ENCODE data around the gene COL24A1. TPM values are rescaled to one million over a fixed set of nuclear protein-coding genes. Genes with fewer than 3 reads are reported as not detected.

COL24A1 gene
- total and polyA plus RNA-seq, 12 donors = 0.04 to 2.3 (median 0.54) TPM

GRCh38 chr1:85822696-85823095 lies 333.9 kb downstream of the COL24A1 start:
- no peak overlapping the region for H3K4me3 ChIP-seq
- peak overlapping the region in 1 of 10 donors; percentile 47 for H3K27ac ChIP-seq
- DNase-seq (no peak), ATAC-seq (peak in 1 of 8 donors; percentile 19)
- WGBS, 2 donors = 79 to 80% methylated on average over 4 of the region's 4 CpGs
- H3K36me3 ChIP-seq = no peaks in the 10 kb centered on the region
- intact Hi-C loops (cut with DNase I) = no loop called here
- H3K9me3 ChIP-seq = no peaks in the 10 kb centered on the region
- TF ChIP-seq, protein P1, sequence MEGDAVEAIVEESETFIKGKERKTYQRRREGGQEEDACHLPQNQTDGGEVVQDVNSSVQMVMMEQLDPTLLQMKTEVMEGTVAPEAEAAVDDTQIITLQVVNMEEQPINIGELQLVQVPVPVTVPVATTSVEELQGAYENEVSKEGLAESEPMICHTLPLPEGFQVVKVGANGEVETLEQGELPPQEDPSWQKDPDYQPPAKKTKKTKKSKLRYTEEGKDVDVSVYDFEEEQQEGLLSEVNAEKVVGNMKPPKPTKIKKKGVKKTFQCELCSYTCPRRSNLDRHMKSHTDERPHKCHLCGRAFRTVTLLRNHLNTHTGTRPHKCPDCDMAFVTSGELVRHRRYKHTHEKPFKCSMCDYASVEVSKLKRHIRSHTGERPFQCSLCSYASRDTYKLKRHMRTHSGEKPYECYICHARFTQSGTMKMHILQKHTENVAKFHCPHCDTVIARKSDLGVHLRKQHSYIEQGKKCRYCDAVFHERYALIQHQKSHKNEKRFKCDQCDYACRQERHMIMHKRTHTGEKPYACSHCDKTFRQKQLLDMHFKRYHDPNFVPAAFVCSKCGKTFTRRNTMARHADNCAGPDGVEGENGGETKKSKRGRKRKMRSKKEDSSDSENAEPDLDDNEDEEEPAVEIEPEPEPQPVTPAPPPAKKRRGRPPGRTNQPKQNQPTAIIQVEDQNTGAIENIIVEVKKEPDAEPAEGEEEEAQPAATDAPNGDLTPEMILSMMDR (IDR thresholded peaks at IDR 0.05) = no peak
- peaks cover 0 to 6% (median 0%) of the 10 kb centered on the region in 9 donors for H3K4me1 ChIP-seq
- no peaks in the 10 kb centered on the region for H3K27me3 ChIP-seq

GRCh38 chr1:85818371-85818770 lies 338.2 kb downstream of the COL24A1 start:
- no peaks in the 10 kb centered on the region for H3K36me3 ChIP-seq
- WGBS, 2 donors = 57 to 58% methylated on average over 2 of the region's 2 CpGs
- intact Hi-C loops (cut with DNase I) = no loop called here
- H3K27ac ChIP-seq = peak overlapping the region in 2 of 10 donors; percentile 27 to 34
- no peak overlapping the region for H3K4me3 ChIP-seq
- no peak for ATAC-seq
- H3K4me1 ChIP-seq = peaks cover 0 to 6% (median 0%) of the 10 kb centered on the region in 9 donors
- no peak for DNase-seq
- no peaks in the 10 kb centered on the region for H3K9me3 ChIP-seq
- TF ChIP-seq, protein P1 (IDR thresholded peaks at IDR 0.05) = no peak
- H3K27me3 ChIP-seq = no peaks in the 10 kb centered on the region

DNA sequence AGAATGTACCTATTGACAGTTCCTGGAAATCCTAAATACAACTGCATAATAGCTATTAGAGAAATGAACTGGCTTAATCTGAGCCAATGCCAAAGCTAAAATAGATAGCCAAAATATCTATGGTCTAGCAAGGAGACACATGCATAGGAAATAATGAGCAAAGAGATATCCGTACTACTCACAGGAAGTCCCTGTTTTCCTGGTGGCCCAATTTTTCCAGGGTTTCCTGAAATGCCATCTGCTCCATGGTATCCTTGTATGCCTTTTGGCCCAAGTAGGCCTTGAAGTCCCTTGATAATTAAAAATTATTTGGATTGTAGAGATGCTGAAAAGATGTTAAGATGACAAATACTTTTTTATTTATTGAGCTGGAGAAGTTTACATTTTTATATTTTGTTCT lies 340.0 kb downstream of the COL24A1 start:
- TF ChIP-seq, protein P1 (IDR thresholded peaks at IDR 0.05) = no peak
- DNase-seq = no peak
- no peaks in the 10 kb centered on the region for H3K36me3 ChIP-seq
- no peaks in the 10 kb centered on the region for H3K27me3 ChIP-seq
- WGBS, 2 donors = 33 to 65% methylated on average over 1 of the region's 1 CpG
- no peak overlapping the region for H3K27ac ChIP-seq
- H3K4me1 ChIP-seq = peaks cover 0 to 6% (median 0%) of the 10 kb centered on the region in 9 donors
- no peaks in the 10 kb centered on the region for H3K9me3 ChIP-seq
- no peak overlapping the region for H3K4me3 ChIP-seq
- intact Hi-C loops (cut with DNase I) = no loop called here
- ATAC-seq = no peak

DNA sequence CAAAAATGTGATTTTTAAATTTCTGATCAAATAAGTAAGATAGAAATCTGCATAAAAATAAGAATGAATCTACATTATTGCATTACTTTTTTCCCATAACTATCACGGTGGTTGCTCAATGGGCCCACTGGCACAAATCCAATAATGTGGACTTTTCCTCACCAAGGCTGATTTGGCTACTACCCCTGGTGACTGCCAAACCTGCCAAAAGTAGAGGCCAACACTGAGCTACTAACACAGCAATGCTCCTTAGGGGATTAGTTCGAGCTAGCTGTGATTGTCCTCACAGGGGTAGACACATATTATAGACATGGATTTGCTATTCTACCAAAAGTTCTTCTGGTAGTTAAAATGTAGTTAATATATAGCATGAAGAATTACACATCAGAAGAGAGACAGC lies 340.7 kb downstream of the COL24A1 start:
- ATAC-seq (peak in 1 of 8 donors; percentile 58), DNase-seq (no peak)
- Histone ChIP-seq H3K4me3 (no peak overlapping the region), H3K4me1 (peaks cover 0 to 6% (median 0%) of the 10 kb centered on the region in 9 donors), H3K27ac (no peak overlapping the region), H3K9me3 (no peaks in the 10 kb centered on the region), H3K36me3 (no peaks in the 10 kb centered on the region), H3K27me3 (no peaks in the 10 kb centered on the region)
- intact Hi-C loops (cut with DNase I) = no loop called here
- 53 to 63% methylated on average over 2 of the region's 2 CpGs for WGBS, 2 donors
- TF ChIP-seq, protein P1 (IDR thresholded peaks at IDR 0.05) = no peak

Data from heart right ventricle (tissue), 16 donors.